HepG2 (cell line): ENCODE results near the gene SREBF1. TPM values are rescaled to one million over a fixed set of nuclear protein-coding genes. Genes with fewer than 3 reads are reported as not detected.
A peak's percentile ranks its signal among the peaks of the same experiment; 100 is the strongest.

ENCODE experiments used
- FOXK1 ChIP-seq: sonication (generic); formaldehyde crosslinking; IDR thresholded peaks from 2 replicates; pipeline ENCODE4 v1.4.0; 2020; ENCODE audit warnings: low read depth, missing genetic modification reagents, borderline replicate concordance
- FOXM1 ChIP-seq: sonication (generic); formaldehyde crosslinking; IDR thresholded peaks from 2 replicates; pipeline ENCODE4 v1.5.0; 2020; ENCODE audit warnings: missing genetic modification reagents
- GATA4 ChIP-seq: sonication (generic); IDR thresholded peaks from 2 replicates; pipeline ENCODE4 v1.6.1; 2016; ENCODE audit warnings: antibody characterized with exemption, low read depth, borderline replicate concordance
- GZF1 ChIP-seq: sonication (generic); formaldehyde crosslinking; IDR thresholded peaks from 2 replicates; pipeline ENCODE4 v1.5.1; 2020; ENCODE audit warnings: mild to moderate bottlenecking, missing genetic modification reagents
- HCFC1 ChIP-seq: fragments of 150-350 bp; IDR thresholded peaks from 2 replicates; pipeline ENCODE4 v1.6.1; 2014; ENCODE audit warnings: low read depth, low read length
- HES4 ChIP-seq: sonication (generic); formaldehyde crosslinking; IDR thresholded peaks from 2 replicates; pipeline ENCODE4 v1.9.0; 2021; ENCODE audit warnings: mild to moderate bottlenecking, missing genetic modification reagents, borderline replicate concordance
- ISL2 ChIP-seq: sonication (generic); formaldehyde crosslinking; IDR thresholded peaks from 2 replicates; pipeline ENCODE4 v1.5.0; 2020; ENCODE audit warnings: missing genetic modification reagents
- KAT2B ChIP-seq: fragments of 150-350 bp; IDR thresholded peaks from 2 replicates; pipeline ENCODE4 v1.6.1; 2014; ENCODE audit warnings: low read depth, low read length, borderline replicate concordance
- MEIS1 ChIP-seq: sonication (generic); formaldehyde crosslinking; IDR thresholded peaks from 2 replicates; pipeline ENCODE4 v1.9.0; 2021; ENCODE audit warnings: mild to moderate bottlenecking, missing genetic modification reagents, moderate library complexity, borderline replicate concordance
- NAIF1 ChIP-seq: sonication (generic); formaldehyde crosslinking; IDR thresholded peaks from 2 replicates; pipeline ENCODE4 v1.5.0; 2020; ENCODE audit warnings: mild to moderate bottlenecking, missing genetic modification reagents, borderline replicate concordance
- NONO ChIP-seq, 2 experiments: fragments of 450-650 bp in 1 of 2; sonication (generic) in 1 of 2; formaldehyde crosslinking in 1 of 2; IDR thresholded peaks in 1 of 2; conservative IDR thresholded peaks in 1 of 2; 2 replicates each; pipeline versions ENCODE4 v1.6.1 to v1.8.0; 2017 to 2022; ENCODE audit warnings: mild to moderate bottlenecking in 1 of 2, missing genetic modification reagents in 1 of 2, moderate library complexity in 1 of 2
- NRL ChIP-seq: sonication (generic); formaldehyde crosslinking; IDR thresholded peaks from 2 replicates; pipeline ENCODE4 v1.5.0; 2020; ENCODE audit warnings: missing genetic modification reagents, mild to moderate bottlenecking, moderate library complexity, borderline replicate concordance
- PAWR ChIP-seq: sonication (generic); formaldehyde crosslinking; IDR thresholded peaks from 2 replicates; pipeline ENCODE4 v1.4.0; 2020; ENCODE audit warnings: missing genetic modification reagents, mild to moderate bottlenecking, borderline replicate concordance
- PHF20 ChIP-seq: sonication (generic); formaldehyde crosslinking; IDR thresholded peaks from 2 replicates; pipeline ENCODE4 v1.5.0; 2020; ENCODE audit warnings: mild to moderate bottlenecking, missing genetic modification reagents
- SCMH1 ChIP-seq: sonication (generic); formaldehyde crosslinking; IDR thresholded peaks from 2 replicates; pipeline ENCODE4 v1.9.0; 2021; ENCODE audit warnings: missing genetic modification reagents, mild to moderate bottlenecking, borderline replicate concordance
- TAF15 ChIP-seq: fragments of 200-400 bp; formaldehyde crosslinking; IDR thresholded peaks from one replicate; pipeline ENCODE4 v1.6.1; 2018; ENCODE audit warnings: mild to moderate bottlenecking, low read depth, low read length; ENCODE audit not compliant: poor library complexity, severe bottlenecking
- ZBTB21 ChIP-seq: sonication (generic); formaldehyde crosslinking; IDR thresholded peaks from 2 replicates; pipeline ENCODE4 v1.4.0; 2020; ENCODE audit warnings: missing genetic modification reagents
- ZMAT3 ChIP-seq: sonication (generic); formaldehyde crosslinking; conservative IDR thresholded peaks from 2 replicates; pipeline ENCODE4 v1.7.0; 2021; ENCODE audit warnings: missing genetic modification reagents
- ZMYM3 ChIP-seq: sonication (generic); formaldehyde crosslinking; IDR thresholded peaks from 2 replicates; pipeline ENCODE4 v1.5.1; 2020; ENCODE audit warnings: mild to moderate bottlenecking, missing genetic modification reagents
- ZMYM4 ChIP-seq: sonication (generic); formaldehyde crosslinking; IDR thresholded peaks from 2 replicates; pipeline ENCODE4 v1.8.1; 2023; ENCODE audit warnings: mild to moderate bottlenecking, missing genetic modification reagents
- ZNF292 ChIP-seq: sonication (generic); formaldehyde crosslinking; IDR thresholded peaks from 2 replicates; pipeline ENCODE4 v1.8.1; 2022; ENCODE audit warnings: mild to moderate bottlenecking, low read depth, missing genetic modification reagents, borderline replicate concordance
- polyA plus RNA-seq, 8 experiments: library from polyadenylated mRNA; depleted of rRNA in 3 of 8; stranded (reverse) in 7 of 8; unstranded in 1 of 8; fragments of >200 nt; fragmentation: Illumina TruSeq in 4 of 8; extraction: Trizol in 4 of 8; gene quantifications; 2 replicates each; pipeline versions ENCODE4 v1.2.1 to v1.2.3, GENCODE V29; 2011 to 2016; ENCODE audit warnings: low read depth in 4 of 8, missing spikeins in 1 of 8, mixed read lengths in 1 of 8; ENCODE audit not compliant: insufficient read depth in 1 of 8
- total RNA-seq, 5 experiments: library from RNA; depleted of rRNA; stranded (reverse); fragments of >200 nt; fragmentation: Illumina TruSeq; extraction: Trizol; gene quantifications; 2 replicates each; pipeline ENCODE4 v1.2.3, GENCODE V29; 2016; ENCODE audit warnings: low read depth in 1 of 5
- TF ChIP-seq, protein P1 (sequence below): sonication (generic); formaldehyde crosslinking; IDR thresholded peaks from 2 replicates; pipeline ENCODE4 v1.8.1; 2023; ENCODE audit warnings: mild to moderate bottlenecking, missing genetic modification reagents
- TF ChIP-seq, protein P2 (sequence below): sonication (generic); formaldehyde crosslinking; conservative IDR thresholded peaks from 2 replicates; pipeline ENCODE4 v1.8.0; 2022; ENCODE audit warnings: mild to moderate bottlenecking, moderate library complexity, missing genetic modification reagents
- TF ChIP-seq, protein P3 (sequence below): sonication (generic); formaldehyde crosslinking; IDR thresholded peaks from 2 replicates; pipeline ENCODE4 v1.4.0; 2020; ENCODE audit warnings: missing genetic modification reagents, mild to moderate bottlenecking, borderline replicate concordance

Gene SREBF1
- total and polyA plus RNA-seq, 2 of the 13 experiments (the other 11 are each of a cell fraction or from before 2014, with no cell fraction given): 34.3 to 38.0 TPM

DNA sequence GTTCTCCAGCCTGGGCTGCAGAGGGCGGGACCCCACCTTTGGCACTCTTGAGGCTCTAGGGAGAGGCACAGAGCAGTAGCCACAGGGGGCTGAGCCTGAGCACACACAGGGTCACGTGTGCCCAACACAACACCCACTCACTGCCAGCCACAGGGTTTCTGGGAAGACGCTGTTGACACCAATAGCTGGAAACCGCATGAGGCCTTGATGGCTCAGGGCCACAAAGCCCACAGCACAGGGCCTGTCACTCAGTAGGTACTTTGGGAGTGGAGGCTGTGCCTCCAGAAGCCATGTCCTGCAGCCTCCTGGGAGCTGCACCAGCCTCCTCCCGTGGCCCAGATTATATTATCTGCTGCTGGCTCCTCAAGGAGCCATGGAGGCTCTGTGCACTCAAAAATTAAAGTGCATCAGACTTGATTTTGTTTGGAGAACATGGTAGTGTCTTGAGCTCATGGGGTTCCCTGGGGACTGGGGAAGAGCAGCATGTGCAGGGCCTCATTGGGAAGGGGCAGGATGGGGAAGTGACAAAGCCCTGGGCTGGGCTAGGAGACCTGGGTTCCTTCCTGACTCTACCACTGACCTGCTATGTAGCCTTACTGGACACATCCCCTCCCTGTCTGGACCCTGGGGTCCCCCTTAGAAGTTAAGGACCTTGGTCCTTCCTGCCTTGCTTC, 12.5 kb upstream of the SREBF1 start (continued):
- TF ChIP-seq, protein P1, sequence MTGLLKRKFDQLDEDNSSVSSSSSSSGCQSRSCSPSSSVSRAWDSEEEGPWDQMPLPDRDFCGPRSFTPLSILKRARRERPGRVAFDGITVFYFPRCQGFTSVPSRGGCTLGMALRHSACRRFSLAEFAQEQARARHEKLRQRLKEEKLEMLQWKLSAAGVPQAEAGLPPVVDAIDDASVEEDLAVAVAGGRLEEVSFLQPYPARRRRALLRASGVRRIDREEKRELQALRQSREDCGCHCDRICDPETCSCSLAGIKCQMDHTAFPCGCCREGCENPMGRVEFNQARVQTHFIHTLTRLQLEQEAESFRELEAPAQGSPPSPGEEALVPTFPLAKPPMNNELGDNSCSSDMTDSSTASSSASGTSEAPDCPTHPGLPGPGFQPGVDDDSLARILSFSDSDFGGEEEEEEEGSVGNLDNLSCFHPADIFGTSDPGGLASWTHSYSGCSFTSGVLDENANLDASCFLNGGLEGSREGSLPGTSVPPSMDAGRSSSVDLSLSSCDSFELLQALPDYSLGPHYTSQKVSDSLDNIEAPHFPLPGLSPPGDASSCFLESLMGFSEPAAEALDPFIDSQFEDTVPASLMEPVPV: no peak
- TF ChIP-seq HES4 (CRISPR knock-in tag) (no peak), KAT2B (no peak), ISL2 (CRISPR knock-in tag) (no peak), PHF20 (CRISPR knock-in tag) (no peak), FOXM1 (no peak), SCMH1 (no peak), ZBTB21 (CRISPR knock-in tag) (no peak), ZNF292 (CRISPR knock-in tag) (no peak), MEIS1 (CRISPR knock-in tag) (no peak), NAIF1 (CRISPR knock-in tag) (no peak), GATA4 (no peak), NRL (no peak), GZF1 (CRISPR knock-in tag) (no peak), NONO (IDR thresholded peaks at IDR 0.05) (no peak), NONO (CRISPR knock-in tag; conservative IDR thresholded peaks at IDR 0.05) (no peak), FOXK1 (CRISPR knock-in tag) (peak; percentile 80; the same call in 1 of the 2 replicates), ZMYM3 (CRISPR knock-in tag) (no peak), PAWR (CRISPR knock-in tag) (no peak), ZMAT3 (no peak), TAF15 (no peak), ZMYM4 (CRISPR knock-in tag) (0 out of 2 replicates have a peak, but pooled peaks have one; percentile 11), HCFC1 (no peak)
- TF ChIP-seq, protein P2, sequence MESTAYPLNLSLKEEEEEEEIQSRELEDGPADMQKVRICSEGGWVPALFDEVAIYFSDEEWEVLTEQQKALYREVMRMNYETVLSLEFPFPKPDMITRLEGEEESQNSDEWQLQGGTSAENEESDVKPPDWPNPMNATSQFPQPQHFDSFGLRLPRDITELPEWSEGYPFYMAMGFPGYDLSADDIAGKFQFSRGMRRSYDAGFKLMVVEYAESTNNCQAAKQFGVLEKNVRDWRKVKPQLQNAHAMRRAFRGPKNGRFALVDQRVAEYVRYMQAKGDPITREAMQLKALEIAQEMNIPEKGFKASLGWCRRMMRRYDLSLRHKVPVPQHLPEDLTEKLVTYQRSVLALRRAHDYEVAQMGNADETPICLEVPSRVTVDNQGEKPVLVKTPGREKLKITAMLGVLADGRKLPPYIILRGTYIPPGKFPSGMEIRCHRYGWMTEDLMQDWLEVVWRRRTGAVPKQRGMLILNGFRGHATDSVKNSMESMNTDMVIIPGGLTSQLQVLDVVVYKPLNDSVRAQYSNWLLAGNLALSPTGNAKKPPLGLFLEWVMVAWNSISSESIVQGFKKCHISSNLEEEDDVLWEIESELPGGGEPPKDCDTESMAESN (CRISPR knock-in tag): no peak
- TF ChIP-seq, protein P3, sequence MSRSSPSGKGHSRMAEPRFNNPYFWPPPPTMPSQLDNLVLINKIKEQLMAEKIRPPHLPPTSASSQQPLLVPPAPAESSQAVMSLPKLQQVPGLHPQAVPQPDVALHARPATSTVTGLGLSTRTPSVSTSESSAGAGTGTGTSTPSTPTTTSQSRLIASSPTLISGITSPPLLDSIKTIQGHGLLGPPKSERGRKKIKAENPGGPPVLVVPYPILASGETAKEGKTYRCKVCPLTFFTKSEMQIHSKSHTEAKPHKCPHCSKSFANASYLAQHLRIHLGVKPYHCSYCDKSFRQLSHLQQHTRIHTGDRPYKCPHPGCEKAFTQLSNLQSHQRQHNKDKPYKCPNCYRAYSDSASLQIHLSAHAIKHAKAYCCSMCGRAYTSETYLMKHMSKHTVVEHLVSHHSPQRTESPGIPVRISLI (CRISPR knock-in tag): no peak
